HCT116 (cell line): Measurements from ENCODE around the gene TNRC6A. TPM values are rescaled to one million over a fixed set of nuclear protein-coding genes. Genes with fewer than 3 reads are reported as not detected.

Experiments
- ATAC-seq: fragments of 200-7000 bp; cut with Tn5 transposase; 2 replicates; pipeline ENCODE4 v1.9.1; 2020; ENCODE audit warnings: mild to moderate bottlenecking, moderate library complexity
- BruUV-seq: library from RNA; stranded (reverse); fragments of 400-500 nt; replicated peaks from 2 replicates; lab custom pipeline; 2021; lab: Mats Ljungman, UMichigan
- CTCF ChIA-PET: fragments of 300-600 bp; sonication (Branson Sonifier 250); formaldehyde crosslinking; loops from one replicate; lab custom pipeline; 2021; ENCODE audit warnings: antibody characterized with exemption; lab: Charles Lee
- POLR2A ChIA-PET: fragments of 300-600, 350-600 bp; sonication (Branson Sonifier 250); formaldehyde crosslinking; loops from one replicate; lab custom pipeline; 2021; ENCODE audit warnings: antibody characterized with exemption; lab: Charles Lee
- RAD21 ChIA-PET, 2 experiments: fragments of 300-600 bp; sonication (Branson Sonifier 250); formaldehyde crosslinking; loops; one replicate each; lab custom pipeline; 2023; ENCODE audit warnings: low total read pairs in 2 of 2; ENCODE audit not compliant: uncharacterized antibody in 2 of 2, unreplicated experiment in 2 of 2, low non-redundant PET in 1 of 2; lab: Charles Lee
- DNase-seq: peaks from one replicate; pipeline ENCODE4 v3.0.0-alpha.2; 2010; ENCODE audit warnings: low read depth, low spot score
- H2AFZ ChIP-seq: fragments of 200-600 bp; shearing (Covaris generic), sonication (generic); 2 replicates; pipeline ENCODE4 v1.6.1; 2017; ENCODE audit warnings: low read depth, mixed run types, mixed read lengths, antibody characterized with exemption, low read length; ENCODE audit not compliant: poor library complexity, severe bottlenecking
- H3K27ac ChIP-seq: 2 replicates; pipeline ENCODE4 v1.5.1; 2012; ENCODE audit warnings: low read depth, low read length
- H3K27me3 ChIP-seq: fragments of 200-600 bp; sonication (generic); 2 replicates; pipeline ENCODE4 v1.6.1; 2016; ENCODE audit warnings: mixed run types, low read length, mixed read lengths; ENCODE audit not compliant: insufficient read depth
- H3K36me3 ChIP-seq, 2 experiments: fragments of 200-500 bp in 1 of 2; fragments of 200-600 bp in 1 of 2; sonication (Bioruptor generic) in 1 of 2; sonication (generic) in 1 of 2; 2 replicates each; pipeline versions ENCODE4 v1.5.1 to v1.6.1; 2014 to 2016; ENCODE audit warnings: low read length in 2 of 2, inconsistent platforms in 1 of 2, mixed read lengths in 1 of 2, mixed run types in 1 of 2; ENCODE audit not compliant: insufficient read depth in 2 of 2, control insufficient read depth in 1 of 2
- H3K4me1 ChIP-seq, 2 experiments: fragments of 200-600 bp in 1 of 2; sonication (generic) in 1 of 2; 2 replicates each; pipeline versions ENCODE4 v1.5.1 to v1.6.1; 2012 to 2017; ENCODE audit warnings: low read length in 2 of 2, inconsistent platforms in 1 of 2, mild to moderate bottlenecking in 1 of 2, mixed read lengths in 1 of 2, mixed run types in 1 of 2, moderate library complexity in 1 of 2; ENCODE audit not compliant: insufficient read depth in 2 of 2, control insufficient read depth in 1 of 2
- H3K4me2 ChIP-seq: fragments of 200-600 bp; sonication (generic); 2 replicates; pipeline ENCODE4 v1.6.1; 2017; ENCODE audit warnings: mixed run types, low read length, mixed read lengths
- H3K4me3 ChIP-seq, 2 experiments: fragments of 200-600 bp in 1 of 2; sonication (generic) in 1 of 2; replicated peaks in 1 of 2; 2 replicates each; pipeline ENCODE4 v1.5.1; 2011 to 2016; ENCODE audit warnings: low read length in 2 of 2, control low read depth in 1 of 2, low read depth in 1 of 2, mild to moderate bottlenecking in 1 of 2, mixed read lengths in 1 of 2, mixed run types in 1 of 2
- H3K79me2 ChIP-seq: fragments of 200-600 bp; sonication (generic); 2 replicates; pipeline ENCODE4 v1.6.1; 2017; ENCODE audit warnings: mild to moderate bottlenecking, mixed run types, low read length, moderate library complexity, mixed read lengths; ENCODE audit not compliant: insufficient read depth
- H3K9ac ChIP-seq: fragments of 200-600 bp; sonication (generic); 2 replicates; pipeline ENCODE4 v1.6.1; 2016; ENCODE audit warnings: low read length, mixed read lengths
- H3K9me2 ChIP-seq: fragments of 200-600 bp; sonication (generic), shearing (Covaris generic); 2 replicates; pipeline ENCODE4 v1.6.1; 2017; ENCODE audit warnings: mixed run types, mild to moderate bottlenecking, moderate library complexity; ENCODE audit not compliant: insufficient read depth
- H3K9me3 ChIP-seq, 2 experiments: fragments of 200-500 bp in 1 of 2; fragments of 200-600 bp in 1 of 2; sonication (Bioruptor generic) in 1 of 2; sonication (generic) in 1 of 2; 2 replicates each; pipeline ENCODE4 v1.6.1; 2014 to 2017; ENCODE audit warnings: low read length in 2 of 2, mixed read lengths in 2 of 2, inconsistent platforms in 1 of 2, low read depth in 1 of 2, mild to moderate bottlenecking in 1 of 2, mixed run types in 1 of 2, moderate library complexity in 1 of 2; ENCODE audit not compliant: control insufficient read depth in 1 of 2, insufficient read depth in 1 of 2
- H4K20me1 ChIP-seq: fragments of 200-600 bp; sonication (generic), shearing (Covaris generic); 2 replicates; pipeline ENCODE4 v1.6.1; 2017; ENCODE audit warnings: mixed run types, mild to moderate bottlenecking, moderate library complexity; ENCODE audit not compliant: insufficient read depth
- CBX3 ChIP-seq: IDR thresholded peaks from 2 replicates; pipeline ENCODE4 v1.6.1; 2012; ENCODE audit warnings: low read depth
- CTCF ChIP-seq, 3 experiments: fragments of 200-600 bp in 1 of 3; sonication (generic) in 1 of 3; IDR thresholded peaks in 2 of 3; conservative IDR thresholded peaks in 1 of 3; 2 replicates each; pipeline ENCODE4 v1.5.1; 2012 to 2017; ENCODE audit warnings: low read depth in 2 of 3, low read length in 2 of 3, antibody characterized with exemption in 1 of 3, borderline replicate concordance in 1 of 3, control low read depth in 1 of 3, mild to moderate bottlenecking in 1 of 3, mixed read lengths in 1 of 3, mixed run types in 1 of 3, moderate library complexity in 1 of 3; ENCODE audit not compliant: insufficient read depth in 1 of 3
- EGR1 ChIP-seq: IDR thresholded peaks from 2 replicates; pipeline ENCODE4 v1.6.1; 2012; ENCODE audit warnings: low read depth
- ELF1 ChIP-seq: IDR thresholded peaks from 2 replicates; pipeline ENCODE4 v1.6.1; 2012; ENCODE audit warnings: low read depth, borderline replicate concordance
- EZH2phosphoT487 ChIP-seq: fragments of 200-600 bp; IDR thresholded peaks from 2 replicates; pipeline ENCODE4 v1.6.1; 2018; ENCODE audit warnings: antibody characterized with exemption, borderline replicate concordance
- POLR2A ChIP-seq: IDR thresholded peaks from 2 replicates; pipeline ENCODE4 v1.7.0; 2011; ENCODE audit warnings: borderline replicate concordance; ENCODE audit not compliant: insufficient read depth, insufficient read length; ENCODE audit errors: extremely low read depth
- POLR2AphosphoS5 ChIP-seq: IDR thresholded peaks from 2 replicates; pipeline ENCODE4 v1.6.1; 2011; ENCODE audit warnings: mild to moderate bottlenecking, low read depth, low read length, moderate library complexity
- SIN3A ChIP-seq: IDR thresholded peaks from 2 replicates; pipeline ENCODE4 v1.6.1; 2012; ENCODE audit warnings: low read depth
- YY1 ChIP-seq: IDR thresholded peaks from 2 replicates; pipeline ENCODE4 v1.6.1; 2011; ENCODE audit warnings: low read length, low read depth, moderate library complexity, mild to moderate bottlenecking; ENCODE audit not compliant: insufficient replicate concordance; ENCODE audit errors: extremely low read depth
- ZFX ChIP-seq: fragments of 450-650 bp; IDR thresholded peaks from 2 replicates; pipeline ENCODE4 v1.6.1; 2017
- ZNF274 ChIP-seq: fragments of 200-500 bp; sonication (Bioruptor generic); IDR thresholded peaks from 2 replicates; pipeline ENCODE4 v1.6.1; 2014; ENCODE audit warnings: mild to moderate bottlenecking, low read depth, low read length, inconsistent platforms
- intact Hi-C: fragments of 100-400 bp; cut with micrococcal nuclease; formaldehyde crosslinking; loops from 2 replicates; pipeline ENCODE4 v1.10.0; 2022
- total RNA-seq: library from RNA; stranded (reverse); gene quantifications from one replicate; pipeline ENCODE4 v1.2.1, GENCODE V29; 2021; ENCODE audit not compliant: unreplicated experiment

Gene TNRC6A
- total RNA-seq, 1 experiment from 2014 or later, result 37.0 TPM

GRCh38 chr16:24836836-24837235 lies 107.4 kb downstream of the TNRC6A start (continued):
- no peak for TF ChIP-seq EZH2phosphoT487

GRCh38 chr16:24837969-24838368 lies 108.5 kb downstream of the TNRC6A start:
- no peak for ATAC-seq
- H3K27me3 ChIP-seq, result no peaks in the 10 kb centered on the region
- no peaks in the 10 kb centered on the region for H4K20me1 ChIP-seq
- H3K4me1 ChIP-seq, result peaks cover 0 to 19% of the 10 kb centered on the region in 2 experiments; a peak in 2 of 4 replicates
- no peak overlapping the region for H3K9ac ChIP-seq
- no peak for TF ChIP-seq CTCF (IDR thresholded peaks at IDR 0.05 in 2 of 3, conservative IDR thresholded peaks at IDR 0.05 in 1 of 3; ENCODE audit: borderline replicate concordance in 1 of 3, insufficient read depth in 1 of 3, low read depth in 2 of 3, low read length in 2 of 3)
- no peak for TF ChIP-seq POLR2A
- TF ChIP-seq EGR1, result no peak
- no peak for TF ChIP-seq ZNF274
- no peak for TF ChIP-seq YY1
- no peak for TF ChIP-seq POLR2AphosphoS5
- no peak for TF ChIP-seq ELF1
- TF ChIP-seq CBX3, result no peak
- no peak for TF ChIP-seq EZH2phosphoT487
- no peak for TF ChIP-seq SIN3A
- TF ChIP-seq ZFX, result no peak
- TF ChIP-seq, all 23 proteins: peak for 0
- no peak overlapping the region for H3K4me2 ChIP-seq
- H3K27ac ChIP-seq, result no peak overlapping the region
- DNase-seq, result no peak
- no peaks in the 10 kb centered on the region for H3K79me2 ChIP-seq
- CTCF ChIA-PET, result no interaction called here
- intact Hi-C loops, result no loop called here
- RAD21 ChIA-PET, result no interaction called here
- H3K36me3 ChIP-seq, result no peaks in the 10 kb centered on the region
- POLR2A ChIA-PET, result no interaction called here
- BruUV-seq, result no TSS peak
- H3K4me3 ChIP-seq, result no peak overlapping the region
- H3K9me3 ChIP-seq, result no peaks in the 10 kb centered on the region
- no peaks in the 10 kb centered on the region for H3K9me2 ChIP-seq
- H2AFZ ChIP-seq, result no peak overlapping the region
